Natural killer cell treated with Interleukin-12 subunit alpha and Interleukin-12 subunit beta and Interleukin-15 and Interleukin-18, amount 100 ng/mL, for 72 hours (primary cell): Measurements from ENCODE around the gene ACSF3. TPM values are rescaled to one million over a fixed set of nuclear protein-coding genes. Genes with fewer than 3 reads are reported as not detected.
"Not testable (repeated sequence)": the region's sequence is repeated elsewhere in the genome, so short reads cannot be mapped to it uniquely, and the experiment has no call there.

Experiments
- ATAC-seq, 2 donors: fragments of 150-1000 bp; cut with Tn5 transposase in 1 of 2; sonication (Bioruptor Pico), chemical (Tn5 transposase) in 1 of 2; 2 replicates each; pipeline ENCODE4 v1.10.0; 2021
- DNase-seq: peaks from one replicate; pipeline ENCODE4 v3.0.0; 2022; ENCODE audit warnings: low spot score
- H3K27ac Mint-ChIP-seq, 2 donors: 1 replicate in 1 of 2; 2 replicates in 1 of 2; pipeline ENCODE4 v1.8.0; 2022; ENCODE audit warnings: mixed read lengths in 2 of 2, mild to moderate bottlenecking in 1 of 2, moderate library complexity in 1 of 2
- H3K27me3 Mint-ChIP-seq, 2 donors: 1 replicate in 1 of 2; 2 replicates in 1 of 2; pipeline ENCODE4 v1.8.0; 2022; ENCODE audit warnings: mixed read lengths in 2 of 2
- H3K36me3 Mint-ChIP-seq: one replicate; pipeline ENCODE4 v1.8.0; 2022; ENCODE audit warnings: mixed read lengths
- H3K4me1 Mint-ChIP-seq, 2 donors: 1 replicate in 1 of 2; 2 replicates in 1 of 2; pipeline ENCODE4 v1.8.0; 2022; ENCODE audit warnings: low read depth in 2 of 2, mixed read lengths in 2 of 2, mild to moderate bottlenecking in 1 of 2
- H3K4me3 Mint-ChIP-seq: one replicate; pipeline ENCODE4 v1.8.0; 2022; ENCODE audit warnings: mixed read lengths
- H3K9me3 Mint-ChIP-seq: 2 replicates; pipeline ENCODE4 v1.8.0; 2022; ENCODE audit warnings: mixed read lengths
- total RNA-seq, 2 donors: library from RNA; stranded (reverse); gene quantifications; one replicate each; pipeline ENCODE4 v1.2.3, GENCODE V29; 2022

The ACSF3 gene
- total RNA-seq, 2 donors from 2014 or later, result 52.3 to 125 TPM

DNA sequence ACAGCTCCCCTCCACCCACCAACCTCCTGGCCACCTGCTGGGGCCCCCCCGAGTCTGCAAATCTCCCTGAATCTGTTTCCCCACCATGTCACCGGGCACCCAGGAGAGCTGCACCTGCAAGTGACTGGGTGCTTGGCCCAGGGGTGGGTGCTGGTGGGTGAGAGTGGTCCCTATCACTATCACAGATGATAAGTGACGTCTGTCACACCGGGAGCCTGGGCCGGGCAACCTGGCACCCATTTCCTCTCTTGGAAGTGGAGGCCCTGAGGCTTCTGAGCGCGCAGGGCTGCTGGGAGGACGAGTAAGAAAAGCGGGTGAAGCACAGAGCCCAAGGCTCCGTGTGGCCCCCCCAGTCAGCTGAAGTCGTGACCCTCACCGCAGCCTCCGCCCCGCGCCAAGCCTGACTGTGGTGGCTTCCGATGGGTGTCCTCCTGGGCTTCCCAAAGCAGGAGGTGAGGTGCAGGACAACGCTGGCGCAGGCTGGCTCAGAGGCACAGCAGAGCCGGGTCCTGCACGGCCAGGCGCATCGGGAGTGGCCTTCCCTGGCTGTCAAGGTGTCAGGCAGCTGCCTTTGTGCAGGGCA, 21.0 kb upstream of the ACSF3 start:
- Mint-ChIP-seq H3K27me3 (no peaks in the 10 kb centered on the region), H3K36me3 (no peaks in the 10 kb centered on the region), H3K4me1 (peaks cover 0 to 3% of the 10 kb centered on the region in 2 donors), H3K4me3 (no peak overlapping the region), H3K9me3 (no peaks in the 10 kb centered on the region), H3K27ac (no peak overlapping the region)
- no peak for ATAC-seq
- no peak for DNase-seq

DNA sequence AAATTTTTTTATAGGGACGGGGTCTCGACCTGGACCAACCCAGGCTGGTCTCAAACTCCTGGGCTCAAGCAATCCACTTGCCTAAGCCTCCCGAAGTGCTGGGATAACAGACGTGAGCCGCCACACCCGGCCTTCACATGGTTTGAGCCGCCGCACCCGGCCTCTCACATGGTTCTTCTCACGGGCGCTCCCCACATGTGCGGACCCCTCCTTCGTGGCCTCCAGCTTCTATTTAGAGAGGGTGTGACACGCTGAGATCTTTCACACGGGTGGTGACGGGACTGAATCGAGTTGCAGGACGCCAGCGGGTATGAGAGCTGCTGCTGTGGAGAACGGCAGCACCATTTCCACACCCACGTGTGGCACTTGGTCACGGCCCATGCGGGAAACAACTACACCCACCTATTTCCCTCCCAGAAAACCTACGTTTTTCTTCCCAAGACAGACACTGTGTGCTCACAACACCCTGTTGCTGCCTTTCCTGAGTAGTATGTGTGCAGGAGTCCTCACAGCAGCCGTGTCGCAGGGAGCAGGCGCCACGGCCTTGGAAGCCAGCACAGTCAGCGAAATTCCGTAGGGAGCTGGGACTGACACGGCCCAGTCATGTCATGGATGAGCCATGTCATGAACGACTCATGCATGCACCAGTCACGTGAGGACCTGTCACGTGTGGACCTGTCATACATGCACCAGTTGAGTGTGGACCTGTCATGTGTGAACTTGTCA, 20.1 kb upstream of the ACSF3 start:
- Mint-ChIP-seq H3K4me3 (no peak overlapping the region), H3K36me3 (no peaks in the 10 kb centered on the region), H3K27ac (no peak overlapping the region), H3K4me1 (peaks cover 0 to 3% of the 10 kb centered on the region in 2 donors), H3K27me3 (no peaks in the 10 kb centered on the region), H3K9me3 (no peaks in the 10 kb centered on the region)
- DNase-seq, result no peak
- ATAC-seq, result no peak

DNA sequence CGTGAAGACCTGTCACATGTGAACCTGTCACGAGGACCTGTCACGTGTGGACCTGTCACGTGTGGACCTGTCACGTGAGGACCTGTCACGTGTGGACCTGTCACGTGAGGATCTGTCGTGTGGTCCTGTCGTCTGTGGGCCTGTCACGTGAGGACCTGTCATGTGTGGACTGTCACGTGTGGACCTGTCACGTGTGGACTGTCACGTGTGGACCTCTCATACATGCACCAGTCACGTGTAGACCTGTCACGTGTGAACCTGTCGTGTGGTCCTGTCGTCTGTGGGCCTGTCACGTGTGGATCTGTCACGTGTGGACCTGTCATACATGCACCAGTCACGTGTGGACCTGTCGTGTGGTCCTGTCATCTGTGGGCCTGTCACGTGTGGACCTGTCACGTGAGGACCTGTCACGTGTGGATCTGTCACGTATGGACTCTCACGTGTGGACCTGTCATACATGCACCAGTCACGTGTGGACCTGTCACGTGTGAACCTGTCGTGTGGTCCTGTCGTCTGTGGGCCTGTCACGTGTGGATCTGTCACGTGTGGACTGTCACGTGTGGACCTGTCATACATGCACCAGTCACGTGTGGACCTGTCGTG, 19.5 kb upstream of the ACSF3 start:
- H3K27ac Mint-ChIP-seq, result not testable (repeated sequence)

DNA sequence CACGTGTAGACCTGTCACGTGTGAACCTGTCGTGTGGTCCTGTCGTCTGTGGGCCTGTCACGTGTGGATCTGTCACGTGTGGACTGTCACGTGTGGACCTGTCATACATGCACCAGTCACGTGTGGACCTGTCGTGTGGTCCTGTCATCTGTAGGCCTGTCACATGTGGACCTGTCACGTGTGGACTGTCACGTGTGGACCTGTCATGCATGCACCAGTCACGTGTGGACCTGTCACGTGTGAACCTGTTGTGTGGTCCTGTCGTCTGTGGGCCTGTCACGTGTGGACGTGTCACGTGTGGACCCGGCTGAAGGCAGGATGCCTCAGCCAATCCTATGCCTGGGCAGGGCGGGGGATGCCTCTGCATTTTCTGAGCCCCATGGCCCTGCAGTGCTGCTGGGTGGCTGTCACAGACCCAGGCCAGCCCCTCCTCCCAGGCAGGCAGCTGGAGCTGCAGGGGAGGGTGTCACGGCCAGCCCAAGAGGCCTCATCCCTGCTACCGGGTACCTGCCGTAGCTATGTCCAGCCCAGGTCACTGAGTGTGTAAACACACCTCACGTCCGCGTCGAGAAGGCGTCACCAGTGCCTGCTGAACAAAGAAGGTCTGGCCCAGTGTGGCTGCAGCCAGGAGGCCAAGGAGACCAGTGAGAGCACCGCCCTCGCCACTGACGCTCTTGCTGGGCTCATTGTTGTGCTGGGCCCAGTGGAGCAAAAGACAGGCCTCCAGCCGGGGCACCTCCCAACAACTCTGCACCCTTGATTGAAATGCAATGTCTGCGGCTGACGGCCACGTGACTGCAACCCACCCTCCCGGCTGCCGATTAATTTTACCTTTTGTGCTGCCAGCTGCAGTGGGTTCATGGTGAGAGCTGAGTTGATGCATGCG, 18.6 kb upstream of the ACSF3 start:
- Mint-ChIP-seq H3K4me3 (no peak overlapping the region), H3K36me3 (no peaks in the 10 kb centered on the region), H3K9me3 (no peaks in the 10 kb centered on the region), H3K4me1 (peaks cover 0 to 3% of the 10 kb centered on the region in 2 donors), H3K27me3 (no peaks in the 10 kb centered on the region), H3K27ac (no peak overlapping the region)
- DNase-seq (no peak), ATAC-seq (peak in 1 of 2 donors; percentile 19)

More for the DNA sequence above, 19.5 kb upstream of the ACSF3 start:
- H3K4me1 Mint-ChIP-seq, H3K27me3 Mint-ChIP-seq, H3K9me3 Mint-ChIP-seq, H3K4me3 Mint-ChIP-seq, DNase-seq, ATAC-seq, H3K36me3 Mint-ChIP-seq: not testable (repeated sequence)

DNA sequence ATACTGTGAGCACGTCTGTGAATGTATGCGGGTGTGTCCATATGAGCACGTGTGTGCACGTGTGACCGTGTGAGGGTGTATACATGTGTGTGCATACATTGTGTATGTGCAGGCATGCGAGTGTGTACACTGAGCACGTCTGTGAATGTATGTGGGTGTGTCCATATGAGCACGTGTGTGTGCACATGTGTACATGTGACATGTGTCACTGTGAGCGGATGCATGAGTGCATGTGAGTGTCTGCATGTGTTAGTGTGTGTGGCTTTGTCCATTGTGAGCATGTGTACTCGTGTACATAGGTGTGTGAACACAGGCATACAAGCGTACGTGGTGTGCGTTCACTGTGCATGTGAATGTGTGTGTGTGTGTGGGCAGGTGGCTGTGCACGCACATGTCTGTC, 17.5 kb upstream of the ACSF3 start:
- H3K4me3 Mint-ChIP-seq, result no peak overlapping the region
- no peaks in the 10 kb centered on the region for H3K36me3 Mint-ChIP-seq
- H3K27ac Mint-ChIP-seq, result no peak overlapping the region
- DNase-seq, result no peak
- H3K27me3 Mint-ChIP-seq, result no peaks in the 10 kb centered on the region
- H3K4me1 Mint-ChIP-seq, result peaks cover 0 to 3% of the 10 kb centered on the region in 2 donors
- H3K9me3 Mint-ChIP-seq, result no peaks in the 10 kb centered on the region
- ATAC-seq, result no peak

DNA sequence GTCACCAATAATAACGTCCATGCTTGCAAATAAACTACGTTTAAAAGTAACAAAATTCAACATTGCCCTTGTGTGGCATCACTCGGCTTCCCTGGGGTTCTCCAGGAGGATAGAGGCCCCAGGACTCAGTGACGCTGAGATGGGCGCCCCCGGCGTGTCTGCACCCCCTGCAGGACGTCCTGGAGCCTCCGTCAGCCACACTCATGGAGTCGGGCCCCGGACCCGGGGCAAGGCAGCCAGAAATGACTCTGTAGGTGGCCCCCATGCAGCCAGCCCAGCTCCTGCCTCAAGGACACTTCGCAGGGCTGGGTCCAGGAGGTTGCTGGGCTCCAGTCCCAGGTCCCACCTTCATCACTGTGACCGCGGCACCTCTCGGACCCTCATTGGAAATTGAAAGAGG, 16.6 kb upstream of the ACSF3 start:
- Mint-ChIP-seq H3K27me3 (no peaks in the 10 kb centered on the region), H3K9me3 (no peaks in the 10 kb centered on the region), H3K4me3 (no peak overlapping the region), H3K4me1 (peaks cover 0 to 3% of the 10 kb centered on the region in 2 donors), H3K36me3 (no peaks in the 10 kb centered on the region), H3K27ac (no peak overlapping the region)
- ATAC-seq (no peak), DNase-seq (no peak)

DNA sequence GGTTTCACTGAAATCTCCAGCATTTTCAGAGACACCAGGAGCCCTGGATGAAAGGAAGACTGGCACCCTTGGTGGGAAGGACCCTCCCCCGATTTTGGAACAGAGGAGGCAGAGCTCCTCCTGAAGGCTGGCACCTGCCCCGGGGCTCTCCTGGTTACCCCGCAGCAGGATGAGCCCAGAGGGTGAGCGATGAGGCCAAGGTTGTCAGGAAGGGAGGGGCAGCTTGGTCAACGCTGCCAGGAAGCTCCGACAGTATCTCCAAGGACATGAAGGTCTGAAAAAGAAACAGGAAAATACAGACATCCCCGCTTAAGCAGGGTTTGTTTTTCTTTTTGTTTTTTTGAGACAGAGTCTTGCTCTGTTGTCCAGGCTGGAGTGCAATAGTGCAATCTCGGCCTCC, 15.5 kb upstream of the ACSF3 start:
- DNase-seq (no peak), ATAC-seq (no peak)
- no peaks in the 10 kb centered on the region for H3K9me3 Mint-ChIP-seq
- H3K27me3 Mint-ChIP-seq, result no peaks in the 10 kb centered on the region
- no peaks in the 10 kb centered on the region for H3K36me3 Mint-ChIP-seq
- no peak overlapping the region for H3K4me3 Mint-ChIP-seq
- H3K27ac Mint-ChIP-seq, result no peak overlapping the region
- peaks cover 0 to 3% of the 10 kb centered on the region in 2 donors for H3K4me1 Mint-ChIP-seq

DNA sequence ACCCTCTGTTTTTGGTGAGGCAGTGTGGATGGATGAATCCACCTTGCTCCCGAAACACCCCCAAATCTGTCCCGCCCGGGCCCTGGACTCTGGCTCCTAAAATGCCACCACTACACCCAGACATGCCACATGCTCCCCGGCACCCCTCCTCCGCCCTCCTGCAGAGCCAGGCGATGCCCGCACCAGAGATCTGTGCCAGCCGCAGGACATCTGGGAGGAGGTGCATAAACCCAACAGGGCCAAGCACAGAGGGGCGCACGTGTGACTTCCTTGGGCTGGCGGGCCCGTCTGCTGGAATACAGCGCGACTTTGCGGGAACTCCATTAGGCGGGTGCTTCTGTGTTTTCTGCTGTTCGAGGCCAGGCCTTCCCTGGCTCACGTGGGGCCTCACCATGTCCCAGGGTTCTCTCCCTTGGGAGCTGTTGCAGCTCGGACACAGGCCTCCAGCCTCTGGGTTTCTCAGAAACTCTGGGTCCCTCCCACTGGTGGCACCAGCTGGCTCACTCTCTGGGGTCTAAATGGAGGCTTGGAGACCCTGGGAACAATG, 14.1 kb upstream of the ACSF3 start:
- no peaks in the 10 kb centered on the region for H3K36me3 Mint-ChIP-seq
- DNase-seq (no peak), ATAC-seq (no peak)
- H3K9me3 Mint-ChIP-seq, result no peaks in the 10 kb centered on the region
- H3K27me3 Mint-ChIP-seq, result no peaks in the 10 kb centered on the region
- no peak overlapping the region for H3K27ac Mint-ChIP-seq
- peaks cover 0 to 5% of the 10 kb centered on the region in 2 donors for H3K4me1 Mint-ChIP-seq
- no peak overlapping the region for H3K4me3 Mint-ChIP-seq

DNA sequence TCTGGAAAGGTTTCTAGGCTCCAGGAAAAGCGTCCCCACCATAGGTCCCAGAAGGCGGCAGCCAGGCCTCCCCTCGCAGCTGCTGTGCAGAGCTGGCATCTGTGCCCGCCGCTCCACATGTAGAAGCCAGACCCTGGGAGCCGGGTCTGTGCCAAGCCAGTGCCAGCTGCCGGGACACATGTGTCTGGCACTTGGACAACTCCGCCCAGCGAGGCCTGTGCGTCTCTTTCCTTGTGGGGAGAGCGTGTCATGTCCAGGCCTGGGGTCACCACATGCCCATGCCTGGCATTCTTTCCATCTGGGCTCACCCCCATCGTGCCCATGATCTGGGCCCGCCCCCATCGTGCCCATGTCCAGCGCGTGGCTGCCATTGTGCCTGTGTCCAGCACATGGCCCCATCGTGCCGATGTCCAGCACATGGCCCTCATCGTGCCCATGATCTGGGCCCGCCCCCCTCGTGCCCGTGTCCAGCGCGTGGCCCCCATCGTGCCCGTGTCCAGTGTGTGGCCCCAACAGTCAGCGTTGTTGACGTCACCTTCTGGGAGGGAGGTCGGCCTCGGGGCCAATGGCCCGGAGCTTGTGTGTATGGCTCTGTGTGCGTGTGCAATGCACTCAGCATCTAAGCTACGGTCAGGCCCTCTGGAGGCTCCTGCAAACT, 13.3 kb upstream of the ACSF3 start:
- no peaks in the 10 kb centered on the region for H3K9me3 Mint-ChIP-seq

DNA sequence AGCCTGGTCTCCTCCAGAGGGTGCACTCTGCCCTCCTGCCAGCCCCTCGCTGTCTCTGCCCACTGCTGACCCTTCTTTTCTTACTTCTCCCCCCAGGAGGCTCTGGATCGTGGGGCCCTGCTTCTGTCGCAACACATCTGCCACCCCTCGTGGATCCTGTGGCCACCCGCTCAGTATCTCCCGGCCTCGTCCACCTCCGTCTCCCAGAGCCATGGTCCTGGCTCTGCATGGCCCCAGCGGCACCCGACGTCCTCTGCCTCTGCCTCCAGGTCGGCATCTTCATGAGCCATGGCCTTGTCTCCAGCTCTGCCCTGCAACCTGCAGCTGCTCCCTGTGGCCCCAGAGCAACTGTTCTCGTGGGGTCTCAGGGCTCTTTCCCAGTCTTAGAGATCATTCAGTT, 12.1 kb upstream of the ACSF3 start:
- Mint-ChIP-seq H3K9me3 (no peaks in the 10 kb centered on the region), H3K27me3 (peaks cover 0 to under 1% of the 10 kb centered on the region in 2 donors), H3K4me1 (peaks cover 0 to 2% of the 10 kb centered on the region in 2 donors), H3K36me3 (no peaks in the 10 kb centered on the region), H3K27ac (no peak overlapping the region), H3K4me3 (no peak overlapping the region)
- ATAC-seq, result no peak
- DNase-seq, result no peak

More for the DNA sequence above, 13.3 kb upstream of the ACSF3 start:
- Mint-ChIP-seq H3K4me3 (no peak overlapping the region), H3K27ac (no peak overlapping the region), H3K27me3 (no peaks in the 10 kb centered on the region), H3K36me3 (no peaks in the 10 kb centered on the region), H3K4me1 (peaks cover 0 to 6% of the 10 kb centered on the region in 2 donors)
- no peak for DNase-seq
- ATAC-seq, result no peak

DNA sequence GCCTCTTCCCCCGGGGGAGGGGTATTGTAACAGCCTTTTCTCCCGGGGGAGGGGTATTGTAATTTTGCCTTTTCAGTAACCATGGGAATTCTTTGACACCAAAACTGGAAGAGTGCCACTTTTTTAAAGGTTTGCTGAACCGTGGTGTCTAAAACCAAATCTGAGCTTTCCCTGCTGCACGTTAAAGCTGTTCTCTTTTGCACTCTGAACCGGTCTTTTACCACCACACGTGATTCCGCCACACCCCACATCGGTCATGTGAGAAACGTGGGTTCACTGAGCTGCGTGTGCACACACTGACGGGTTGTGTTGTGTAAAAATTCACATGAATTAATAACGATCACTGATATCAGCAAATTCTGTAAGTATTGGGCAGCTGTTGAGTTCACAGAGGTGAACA, 9.2 kb upstream of the ACSF3 start:
- peaks cover 0 to 2% of the 10 kb centered on the region in 2 donors for H3K4me1 Mint-ChIP-seq

DNA sequence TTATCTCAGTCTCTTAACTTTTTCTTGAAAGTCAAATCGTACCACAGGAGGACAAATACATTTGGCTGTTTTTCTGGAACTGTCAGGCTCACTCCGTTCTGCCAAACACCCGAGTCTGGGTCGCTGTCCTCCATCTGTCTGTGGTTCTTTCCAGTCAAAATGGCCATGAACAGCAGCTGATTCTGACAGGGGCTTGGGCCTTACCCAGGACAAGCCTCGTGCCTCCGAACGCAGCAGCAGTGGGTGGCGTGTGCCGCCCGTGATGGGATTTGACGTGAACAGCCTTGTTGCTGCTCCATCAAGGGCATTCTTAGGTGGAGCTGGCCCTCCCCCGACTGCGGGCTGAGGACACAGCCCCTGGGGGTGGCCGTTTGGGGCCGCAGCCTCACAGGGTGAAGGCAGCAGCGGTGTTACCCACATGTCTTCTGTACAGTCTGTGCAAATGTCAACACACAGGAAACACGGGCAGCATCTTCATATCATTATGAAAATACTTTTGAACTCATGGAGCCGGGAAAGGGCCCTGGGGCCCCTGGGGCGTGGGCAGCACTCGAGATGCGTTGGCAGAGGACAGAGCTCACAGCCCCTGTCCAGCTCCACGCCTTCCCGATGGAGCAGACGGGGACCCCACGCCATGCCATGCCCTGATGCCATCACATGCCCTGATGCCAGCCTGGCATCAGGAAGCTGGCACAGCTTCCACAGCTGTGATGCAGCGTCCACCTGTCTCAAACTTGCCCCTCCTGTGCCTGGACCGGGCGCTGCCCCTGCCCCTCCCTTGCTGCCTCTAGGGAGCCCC, 8.6 kb upstream of the ACSF3 start:
- no peak overlapping the region for H3K27ac Mint-ChIP-seq
- ATAC-seq (no peak), DNase-seq (no peak)
- no peak overlapping the region for H3K4me3 Mint-ChIP-seq
- no peaks in the 10 kb centered on the region for H3K36me3 Mint-ChIP-seq
- H3K4me1 Mint-ChIP-seq, result peaks cover 0 to 2% of the 10 kb centered on the region in 2 donors
- H3K27me3 Mint-ChIP-seq, result peaks cover 0 to 8% of the 10 kb centered on the region in 2 donors
- no peaks in the 10 kb centered on the region for H3K9me3 Mint-ChIP-seq

More for the DNA sequence above, 9.2 kb upstream of the ACSF3 start:
- Mint-ChIP-seq H3K36me3 (no peaks in the 10 kb centered on the region), H3K9me3 (no peaks in the 10 kb centered on the region), H3K4me3 (no peak overlapping the region), H3K27ac (no peak overlapping the region), H3K27me3 (peaks cover 0 to 5% of the 10 kb centered on the region in 2 donors)
- no peak for ATAC-seq
- no peak for DNase-seq
